Hypothalamus (tissue), 51 donors: ENCODE measurements around the gene GPRC5D.

ENCODE experiments used
- DNase-seq, 51 donors: peaks; one replicate each; lab custom pipeline; 2025; lab: John Stamatoyannopoulos, UW

Gene GPRC5D

GRCh38 chr12:12912711-12913110 lies 39.3 kb downstream of the GPRC5D start:
- DNase-seq: no peak

GRCh38 chr12:12909995-12910420 lies 42.0 kb downstream of the GPRC5D start:
- DNase-seq: no peak

GRCh38 chr12:12909228-12909994 lies 42.6 kb downstream of the GPRC5D start:
- DNase-seq: no peak

- no peak for DNase-seq
Measured at GRCh38 chr12:12908711-12909110, 43.3 kb downstream of the GPRC5D start.

GRCh38 chr12:12908252-12908651 lies 43.7 kb downstream of the GPRC5D start:
- no peak for DNase-seq

GRCh38 chr12:12907552-12907951 lies 44.4 kb downstream of the GPRC5D start:
- no peak for DNase-seq

GRCh38 chr12:12903642-12904609 lies 48.0 kb downstream of the GPRC5D start:
- DNase-seq: no peak

- DNase-seq: no peak
Measured at GRCh38 chr12:12902036-12902435, 49.9 kb downstream of the GPRC5D start.

GRCh38 chr12:12901158-12901791 lies 50.7 kb downstream of the GPRC5D start:
- DNase-seq: peak in 3 of 51 donors; percentile 26 to 42 (median 33)

- DNase-seq: no peak
Measured at GRCh38 chr12:12900786-12901157, 51.2 kb downstream of the GPRC5D start.

GRCh38 chr12:12899530-12900380 lies 52.2 kb downstream of the GPRC5D start:
- peak in 1 of 51 donors; percentile 36 for DNase-seq

- no peak for DNase-seq
Measured at GRCh38 chr12:12898911-12899511, 53.0 kb downstream of the GPRC5D start.

GRCh38 chr12:12898136-12898717 lies 53.7 kb downstream of the GPRC5D start:
- no peak for DNase-seq

- no peak for DNase-seq
Measured at GRCh38 chr12:12897302-12897701, 54.7 kb downstream of the GPRC5D start.

- DNase-seq: no peak
Measured at GRCh38 chr12:12896260-12896659, 55.7 kb downstream of the GPRC5D start.

GRCh38 chr12:12893438-12893837 lies 58.5 kb downstream of the GPRC5D start:
- no peak for DNase-seq

GRCh38 chr12:12892681-12893141 lies 59.3 kb downstream of the GPRC5D start:
- no peak for DNase-seq

GRCh38 chr12:12891881-12892355 lies 60.1 kb downstream of the GPRC5D start:
- DNase-seq: no peak
